Omental fat pad (tissue), 4 donors: ENCODE data around the gene ARHGAP29. TPM values are rescaled to one million over a fixed set of nuclear protein-coding genes. Genes with fewer than 3 reads are reported as not detected.

Experiments used
- ATAC-seq: fragments of 150-250 bp; one replicate; pipeline ENCODE4 v1.9.1; 2016; ENCODE audit warnings: mild to moderate bottlenecking, moderate library complexity; ENCODE audit not compliant: low FRiP score
- DNase-seq: peaks from one replicate; pipeline ENCODE4 v3.0.0-alpha.2; 2019; ENCODE audit warnings: low spot score
- total RNA-seq, 4 donors: library from RNA; depleted of rRNA; stranded (reverse); fragments of >200 nt; gene quantifications; one replicate each; pipeline ENCODE4 v1.1.0, GENCODE V29; 2016
- TF ChIP-seq, protein P1 (sequence below), 3 donors: fragments of 450-650 bp; IDR thresholded peaks; one replicate each; pipeline ENCODE4 v1.5.1; 2016 to 2017; ENCODE audit warnings: antibody characterized with exemption in 3 of 3, mild to moderate bottlenecking in 3 of 3, moderate library complexity in 2 of 3

ARHGAP29 gene
- total RNA-seq, 4 donors from 2014 or later = 43.8 to 129 (median 77.1) TPM

DNA sequence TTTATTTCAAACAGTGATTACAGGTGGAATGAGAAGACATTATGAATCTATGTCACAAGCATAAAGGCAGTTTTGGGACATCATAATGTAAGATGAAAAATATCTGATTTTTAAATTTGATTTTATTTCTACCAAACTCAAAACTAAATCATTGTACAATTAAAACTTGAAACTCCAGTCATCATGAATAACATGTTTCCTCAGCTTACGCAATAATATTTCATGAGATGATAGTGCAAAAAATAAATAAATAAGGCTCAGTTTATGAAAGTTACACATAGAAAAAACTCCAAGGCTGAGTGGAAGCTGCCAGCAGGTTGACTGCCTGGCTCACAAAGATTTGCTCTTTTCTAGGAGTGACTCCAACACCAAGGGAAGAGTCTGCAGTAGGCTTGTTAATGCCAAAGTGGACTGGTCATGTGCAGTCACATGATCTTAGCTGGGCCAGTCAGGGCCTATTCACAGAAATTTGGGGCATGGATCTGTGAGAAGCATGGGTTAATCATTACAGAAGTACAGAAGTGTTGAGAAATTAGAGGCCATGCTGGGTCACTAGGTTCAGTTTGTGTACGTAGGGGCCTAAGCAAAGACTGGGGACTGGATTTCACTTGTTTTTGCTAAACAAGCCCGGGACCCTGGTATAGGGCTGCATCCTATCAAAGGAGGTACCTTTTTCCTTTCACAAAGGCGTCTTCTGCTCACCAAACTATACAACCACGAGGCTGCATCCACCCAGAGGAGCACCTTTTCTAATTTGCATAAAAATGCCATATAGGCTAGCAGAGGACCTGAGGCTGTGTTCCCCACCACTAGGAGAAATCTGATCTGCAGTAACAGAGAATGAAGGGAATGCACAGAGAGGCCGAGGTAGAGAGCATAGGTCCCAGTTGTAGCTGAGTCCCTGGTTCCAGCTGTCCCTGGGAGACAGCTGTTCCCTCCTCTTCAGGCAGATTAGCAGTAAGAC is 111.6 kb downstream of the ARHGAP29 start:
- TF ChIP-seq, protein P1, sequence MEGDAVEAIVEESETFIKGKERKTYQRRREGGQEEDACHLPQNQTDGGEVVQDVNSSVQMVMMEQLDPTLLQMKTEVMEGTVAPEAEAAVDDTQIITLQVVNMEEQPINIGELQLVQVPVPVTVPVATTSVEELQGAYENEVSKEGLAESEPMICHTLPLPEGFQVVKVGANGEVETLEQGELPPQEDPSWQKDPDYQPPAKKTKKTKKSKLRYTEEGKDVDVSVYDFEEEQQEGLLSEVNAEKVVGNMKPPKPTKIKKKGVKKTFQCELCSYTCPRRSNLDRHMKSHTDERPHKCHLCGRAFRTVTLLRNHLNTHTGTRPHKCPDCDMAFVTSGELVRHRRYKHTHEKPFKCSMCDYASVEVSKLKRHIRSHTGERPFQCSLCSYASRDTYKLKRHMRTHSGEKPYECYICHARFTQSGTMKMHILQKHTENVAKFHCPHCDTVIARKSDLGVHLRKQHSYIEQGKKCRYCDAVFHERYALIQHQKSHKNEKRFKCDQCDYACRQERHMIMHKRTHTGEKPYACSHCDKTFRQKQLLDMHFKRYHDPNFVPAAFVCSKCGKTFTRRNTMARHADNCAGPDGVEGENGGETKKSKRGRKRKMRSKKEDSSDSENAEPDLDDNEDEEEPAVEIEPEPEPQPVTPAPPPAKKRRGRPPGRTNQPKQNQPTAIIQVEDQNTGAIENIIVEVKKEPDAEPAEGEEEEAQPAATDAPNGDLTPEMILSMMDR (IDR thresholded peaks at IDR 0.05) = no peak
- DNase-seq (no peak), ATAC-seq (no peak)

DNA sequence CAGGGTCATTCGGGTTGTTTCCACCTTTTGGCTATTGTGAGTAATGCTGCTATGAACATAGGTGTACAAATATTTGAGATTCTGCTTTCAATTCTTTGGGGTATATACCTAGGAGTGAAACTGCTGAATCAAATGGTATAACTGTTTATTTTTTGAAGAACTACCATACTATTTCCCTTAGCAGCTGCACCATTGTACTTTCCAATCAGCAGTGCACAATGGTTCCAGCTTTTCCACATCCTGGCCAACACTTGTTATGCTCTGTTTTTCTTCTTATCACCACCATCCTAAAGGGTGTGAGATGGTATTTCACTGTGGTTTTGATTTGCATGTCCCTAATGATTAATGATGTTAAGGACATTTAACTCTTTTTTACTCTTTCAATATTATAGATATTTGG is 112.8 kb downstream of the ARHGAP29 start:
- TF ChIP-seq, protein P1 (IDR thresholded peaks at IDR 0.05) = no peak
- ATAC-seq = no peak
- no peak for DNase-seq

DNA sequence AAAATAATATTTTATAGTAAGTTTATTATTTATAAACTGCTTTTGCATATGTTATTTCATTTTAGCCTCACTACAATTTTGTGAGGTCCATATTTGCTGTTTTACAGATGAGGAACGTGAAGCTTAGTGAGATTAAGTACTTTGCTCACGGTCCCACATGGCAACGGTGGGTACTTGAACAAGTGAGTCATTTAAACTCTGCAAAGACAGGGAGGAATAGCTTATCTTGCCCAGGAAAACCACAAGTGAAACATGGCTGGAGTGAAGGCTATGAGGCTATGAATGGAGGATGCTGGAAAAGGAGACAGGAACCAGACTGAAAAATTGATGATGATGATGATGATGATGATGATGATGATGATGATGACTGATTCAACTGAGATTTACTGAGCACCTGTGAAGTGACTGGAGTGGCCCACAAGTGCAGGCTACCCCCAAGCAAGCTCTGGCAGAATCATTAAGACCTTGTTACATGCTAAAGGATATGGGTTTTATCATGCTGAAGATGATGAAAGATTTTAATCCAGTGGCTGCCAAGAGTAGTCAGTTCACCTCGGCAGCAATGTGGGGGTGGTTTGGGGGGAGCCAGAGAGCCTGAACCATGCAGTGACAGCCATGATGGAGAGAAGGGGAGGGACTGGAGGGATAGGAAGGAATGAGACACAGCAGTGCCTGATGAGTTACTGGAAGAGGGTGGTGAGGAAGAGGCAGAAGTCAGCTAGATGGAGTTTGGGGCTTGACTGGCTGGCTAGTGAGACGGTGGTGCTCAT is 115.0 kb downstream of the ARHGAP29 start:
- ATAC-seq (no peak), DNase-seq (no peak)
- TF ChIP-seq, protein P1 (IDR thresholded peaks at IDR 0.05) = no peak

Other genes with a start within 250 kb of the ARHGAP29 start
- gene ABCA4, start 116.4 kb downstream of the ARHGAP29 start, total RNA-seq = under 1 TPM in 3 of 4 donors, not detected in 1; 0.37 to 0.79 (median 0.38) TPM
- gene ABCD3, start 180.8 kb upstream of the ARHGAP29 start, total RNA-seq = 10 to 100 TPM; 18.5 to 43.5 (median 23.4) TPM